ENCODE results near the gene MMP13.
"Not testable (repeated sequence)": the region's sequence is repeated elsewhere in the genome, so short reads cannot be mapped to it uniquely, and the experiment has no call there.

GRCh38 chr11:102973698-102974097, 18.2 kb upstream of the MMP13 start:
- not testable (repeated sequence) for TF ChIP-seq CTCF, POLR2A (IDR thresholded peaks at IDR 0.05)
